Measurements from ENCODE around the gene MARK4.
"Not testable (repeated sequence)": the region's sequence is repeated elsewhere in the genome, so short reads cannot be mapped to it uniquely, and the experiment has no call there.

MARK4 gene

DNA sequence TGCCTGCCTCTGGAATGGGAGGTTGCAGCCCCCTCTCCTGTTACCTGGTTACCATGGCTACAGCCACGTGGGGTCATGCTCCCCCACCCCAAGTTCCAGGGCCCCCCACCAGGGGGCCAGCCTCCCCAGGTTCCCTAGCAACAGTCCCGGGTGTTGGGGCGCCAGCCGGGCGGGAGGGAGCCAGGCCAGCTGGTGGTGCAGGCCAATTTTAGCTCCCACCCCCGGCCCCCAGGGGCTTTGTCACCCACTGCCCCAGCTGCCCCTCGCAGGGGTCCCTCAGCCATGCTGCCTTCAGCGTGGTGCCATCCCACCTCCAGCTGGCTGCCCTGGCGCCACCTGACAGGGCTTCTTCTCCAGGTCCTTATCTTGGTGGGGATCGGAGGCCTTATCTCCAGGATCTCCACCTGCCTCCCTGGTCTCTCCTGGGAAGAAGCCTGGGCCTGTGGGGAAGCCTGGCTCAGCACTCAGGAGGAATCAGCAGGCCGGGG, 3.0 kb downstream of the MARK4 start:
- peaks cover 35% of the 10 kb centered on the region for H3K36me3 ChIP-seq (ENCODE audit: control insufficient read depth, insufficient read depth, low read length)
- 88 to 95% methylated on average over 7 to 11 of the region's 11 CpGs for WGBS, 2 experiments (ENCODE audit: insufficient coverage in 2 of 2)
- peaks cover 12% of the 10 kb centered on the region for H3K4me1 ChIP-seq (ENCODE audit: control insufficient read depth, insufficient read depth, low read length, poor library complexity, severe bottlenecking)
- H3K27ac ChIP-seq (ENCODE audit: low read depth, low read length, severe bottlenecking): no peak overlapping the region
- no peak overlapping the region for H3K4me3 ChIP-seq (ENCODE audit: extremely low read depth, insufficient read depth, low read length, poor library complexity, severe bottlenecking)
- no peaks in the 10 kb centered on the region for H3K9me3 ChIP-seq (ENCODE audit: control insufficient read depth, low read length)

DNA sequence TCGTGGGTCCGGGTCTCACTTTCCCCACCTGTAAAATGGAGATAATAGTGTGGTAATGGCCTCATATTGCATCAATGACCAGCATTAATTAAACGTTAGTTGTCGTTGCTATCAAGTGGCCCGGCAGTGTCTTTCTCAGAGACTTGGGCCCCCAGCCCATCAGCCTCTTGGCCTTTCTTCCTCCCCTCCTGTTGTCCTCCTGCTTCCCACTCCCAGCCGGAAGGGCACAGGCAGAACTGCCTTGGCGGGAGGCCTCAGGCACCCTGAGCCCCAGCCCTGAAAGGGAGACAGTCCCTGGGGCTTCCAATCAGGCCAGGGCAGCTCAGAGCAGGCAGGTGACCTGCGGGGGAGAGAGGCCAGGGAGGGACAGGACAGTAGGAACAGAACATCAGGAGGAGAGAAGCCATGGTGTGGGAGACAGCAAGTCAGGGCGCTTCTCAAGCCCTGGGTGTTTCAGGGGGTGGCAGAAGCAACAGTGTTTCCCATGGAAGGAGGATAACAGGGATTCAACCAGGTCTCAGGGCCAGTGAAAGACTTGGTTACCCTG, 4.6 kb downstream of the MARK4 start:
- WGBS, 2 experiments (ENCODE audit: insufficient coverage in 2 of 2): 90 to 95% methylated on average over 2 to 9 of the region's 9 CpGs
- Histone ChIP-seq H3K36me3 (ENCODE audit: control insufficient read depth, insufficient read depth, low read length) (peaks cover 45% of the 10 kb centered on the region), H3K27ac (ENCODE audit: low read depth, low read length, severe bottlenecking) (no peak overlapping the region), H3K4me1 (ENCODE audit: control insufficient read depth, insufficient read depth, low read length, poor library complexity, severe bottlenecking) (peaks cover 12% of the 10 kb centered on the region), H3K4me3 (ENCODE audit: extremely low read depth, insufficient read depth, low read length, poor library complexity, severe bottlenecking) (no peak overlapping the region), H3K9me3 (ENCODE audit: control insufficient read depth, low read length) (no peaks in the 10 kb centered on the region)

DNA sequence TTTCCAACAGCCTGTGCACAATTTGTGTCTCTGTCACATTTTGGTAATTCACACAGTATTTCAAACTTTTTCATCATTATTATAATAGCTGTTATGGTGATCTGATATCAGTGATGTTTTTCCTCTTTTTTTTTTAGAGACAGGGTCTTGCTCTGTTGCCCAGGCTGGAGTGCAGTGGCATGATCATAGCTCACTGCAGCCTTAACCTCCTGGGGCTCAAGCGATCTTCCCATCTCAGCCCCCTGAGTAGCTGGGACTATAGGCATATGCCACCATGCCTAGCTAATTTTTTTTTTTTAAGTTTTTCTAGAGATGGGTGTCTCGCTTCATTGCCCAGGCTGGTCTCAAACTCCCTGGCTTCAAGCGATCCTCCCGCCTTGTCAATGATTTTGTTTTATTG, 5.8 kb downstream of the MARK4 start:
- WGBS, 2 experiments (ENCODE audit: insufficient coverage in 2 of 2): 100% methylated on average over 3 of the region's 4 CpGs; no CpG with 5 or more reads in 1 of the 2 experiments
- H3K36me3 ChIP-seq (ENCODE audit: control insufficient read depth, insufficient read depth, low read length): peaks cover 56% of the 10 kb centered on the region
- no peaks in the 10 kb centered on the region for H3K9me3 ChIP-seq (ENCODE audit: control insufficient read depth, low read length)
- peaks cover 12% of the 10 kb centered on the region for H3K4me1 ChIP-seq (ENCODE audit: control insufficient read depth, insufficient read depth, low read length, poor library complexity, severe bottlenecking)
- H3K4me3 ChIP-seq (ENCODE audit: extremely low read depth, insufficient read depth, low read length, poor library complexity, severe bottlenecking): no peak overlapping the region
- no peak overlapping the region for H3K27ac ChIP-seq (ENCODE audit: low read depth, low read length, severe bottlenecking)

DNA sequence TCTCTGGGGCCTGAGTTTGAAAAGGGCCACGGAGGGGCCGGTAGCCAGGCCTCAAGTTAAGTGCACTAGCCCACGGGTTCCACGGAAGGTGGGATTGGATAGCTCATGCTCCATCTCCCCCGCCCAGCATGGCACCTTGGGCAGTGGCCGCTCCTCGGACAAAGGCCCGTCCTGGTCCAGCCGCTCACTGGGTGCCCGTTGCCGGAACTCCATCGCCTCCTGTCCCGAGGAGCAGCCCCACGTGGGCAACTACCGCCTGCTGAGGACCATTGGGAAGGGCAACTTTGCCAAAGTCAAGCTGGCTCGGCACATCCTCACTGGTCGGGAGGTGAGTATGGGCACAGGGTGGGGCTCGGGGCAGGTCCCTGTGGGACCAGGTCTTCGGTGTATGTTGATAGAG, 7.8 kb downstream of the MARK4 start:
- Histone ChIP-seq H3K27ac (ENCODE audit: low read depth, low read length, severe bottlenecking) (no peak overlapping the region), H3K4me1 (ENCODE audit: control insufficient read depth, insufficient read depth, low read length, poor library complexity, severe bottlenecking) (no peaks in the 10 kb centered on the region), H3K36me3 (ENCODE audit: control insufficient read depth, insufficient read depth, low read length) (peaks cover 55% of the 10 kb centered on the region), H3K9me3 (ENCODE audit: control insufficient read depth, low read length) (no peaks in the 10 kb centered on the region), H3K4me3 (ENCODE audit: extremely low read depth, insufficient read depth, low read length, poor library complexity, severe bottlenecking) (no peak overlapping the region)
- WGBS, 2 experiments (ENCODE audit: insufficient coverage in 2 of 2): 91 to 96% methylated on average over 15 to 18 of the region's 19 CpGs

DNA sequence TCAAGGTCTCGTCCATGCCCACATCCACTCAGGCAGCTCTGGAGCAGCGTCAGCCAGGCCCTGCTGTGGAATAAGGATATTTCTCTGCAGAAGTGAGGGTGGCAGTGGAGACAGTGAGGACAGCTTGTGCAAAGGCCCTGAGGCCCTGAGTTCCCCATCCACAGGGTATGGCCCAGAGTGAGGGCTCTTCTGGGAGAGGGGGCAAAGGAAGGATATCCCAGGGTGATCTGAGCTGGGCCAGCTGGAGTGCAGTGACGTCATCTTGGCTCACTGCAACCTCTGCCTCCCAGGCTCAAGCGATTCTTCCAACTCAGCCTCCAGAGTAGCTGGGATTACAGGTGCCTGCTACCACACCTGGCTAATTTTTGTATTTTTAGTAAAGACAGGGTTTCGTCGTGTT, 11.5 kb downstream of the MARK4 start:
- WGBS, 2 experiments (ENCODE audit: insufficient coverage in 2 of 2): 93 to 95% methylated on average over 4 to 6 of the region's 6 CpGs
- H3K4me1 ChIP-seq (ENCODE audit: control insufficient read depth, insufficient read depth, low read length, poor library complexity, severe bottlenecking): no peaks in the 10 kb centered on the region
- peaks cover 62% of the 10 kb centered on the region for H3K36me3 ChIP-seq (ENCODE audit: control insufficient read depth, insufficient read depth, low read length)
- H3K4me3 ChIP-seq (ENCODE audit: extremely low read depth, insufficient read depth, low read length, poor library complexity, severe bottlenecking): no peak overlapping the region
- no peaks in the 10 kb centered on the region for H3K9me3 ChIP-seq (ENCODE audit: control insufficient read depth, low read length)
- H3K27ac ChIP-seq (ENCODE audit: low read depth, low read length, severe bottlenecking): no peak overlapping the region

DNA sequence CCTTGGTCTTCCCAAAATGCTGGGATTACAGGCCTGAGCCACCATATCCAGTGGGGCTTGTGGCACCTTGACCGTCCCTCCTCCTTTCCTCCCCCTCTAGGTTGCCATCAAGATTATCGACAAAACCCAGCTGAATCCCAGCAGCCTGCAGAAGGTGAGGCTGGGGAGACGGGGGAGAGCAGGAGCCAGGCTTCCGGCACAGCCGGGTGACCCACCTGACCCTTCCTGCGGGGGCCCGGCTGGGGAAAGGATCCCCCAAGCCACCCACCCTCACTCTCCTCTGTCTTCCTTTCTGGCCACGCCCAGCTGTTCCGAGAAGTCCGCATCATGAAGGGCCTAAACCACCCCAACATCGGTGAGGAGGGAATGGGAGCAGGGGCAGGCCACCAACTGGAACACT, 11.9 kb downstream of the MARK4 start:
- no peaks in the 10 kb centered on the region for H3K4me1 ChIP-seq (ENCODE audit: control insufficient read depth, insufficient read depth, low read length, poor library complexity, severe bottlenecking)
- no peaks in the 10 kb centered on the region for H3K9me3 ChIP-seq (ENCODE audit: control insufficient read depth, low read length)
- 94 to 100% methylated on average over 5 to 7 of the region's 11 CpGs for WGBS, 2 experiments (ENCODE audit: insufficient coverage in 2 of 2)
- no peak overlapping the region for H3K4me3 ChIP-seq (ENCODE audit: extremely low read depth, insufficient read depth, low read length, poor library complexity, severe bottlenecking)
- H3K36me3 ChIP-seq (ENCODE audit: control insufficient read depth, insufficient read depth, low read length): peaks cover 67% of the 10 kb centered on the region
- H3K27ac ChIP-seq (ENCODE audit: low read depth, low read length, severe bottlenecking): no peak overlapping the region

DNA sequence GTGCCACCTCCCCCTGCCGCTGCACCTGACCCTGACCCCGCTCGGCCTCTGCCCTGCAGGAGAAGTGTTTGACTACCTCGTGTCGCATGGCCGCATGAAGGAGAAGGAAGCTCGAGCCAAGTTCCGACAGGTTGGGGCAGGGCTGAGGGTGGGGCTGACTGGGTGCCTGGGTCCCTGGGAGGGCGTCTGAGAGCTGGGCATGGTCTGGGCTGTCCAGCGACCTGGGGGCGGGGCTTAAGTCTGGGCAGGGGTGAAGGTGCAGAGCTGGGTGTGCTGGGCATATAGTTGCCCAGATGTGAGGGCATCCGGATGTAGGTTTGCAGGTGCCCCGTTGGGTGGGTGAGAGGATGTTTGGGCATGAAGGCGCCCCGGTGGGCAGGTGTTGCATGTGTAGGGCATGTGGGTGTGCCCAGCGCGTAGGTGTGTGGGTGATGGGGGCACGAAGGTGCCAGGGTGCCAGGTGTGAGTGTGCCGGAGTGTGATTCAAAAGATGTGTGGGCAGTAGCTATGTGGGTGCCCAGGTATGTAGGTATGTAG, 13.8 kb downstream of the MARK4 start:
- peaks cover 72% of the 10 kb centered on the region for H3K36me3 ChIP-seq (ENCODE audit: control insufficient read depth, insufficient read depth, low read length)
- no peaks in the 10 kb centered on the region for H3K4me1 ChIP-seq (ENCODE audit: control insufficient read depth, insufficient read depth, low read length, poor library complexity, severe bottlenecking)
- no peak overlapping the region for H3K27ac ChIP-seq (ENCODE audit: low read depth, low read length, severe bottlenecking)
- H3K4me3 ChIP-seq (ENCODE audit: extremely low read depth, insufficient read depth, low read length, poor library complexity, severe bottlenecking): no peak overlapping the region
- WGBS, 2 experiments (ENCODE audit: insufficient coverage in 2 of 2): 97 to 99% methylated on average over 10 to 18 of the region's 19 CpGs
- H3K9me3 ChIP-seq (ENCODE audit: control insufficient read depth, low read length): no peaks in the 10 kb centered on the region

DNA sequence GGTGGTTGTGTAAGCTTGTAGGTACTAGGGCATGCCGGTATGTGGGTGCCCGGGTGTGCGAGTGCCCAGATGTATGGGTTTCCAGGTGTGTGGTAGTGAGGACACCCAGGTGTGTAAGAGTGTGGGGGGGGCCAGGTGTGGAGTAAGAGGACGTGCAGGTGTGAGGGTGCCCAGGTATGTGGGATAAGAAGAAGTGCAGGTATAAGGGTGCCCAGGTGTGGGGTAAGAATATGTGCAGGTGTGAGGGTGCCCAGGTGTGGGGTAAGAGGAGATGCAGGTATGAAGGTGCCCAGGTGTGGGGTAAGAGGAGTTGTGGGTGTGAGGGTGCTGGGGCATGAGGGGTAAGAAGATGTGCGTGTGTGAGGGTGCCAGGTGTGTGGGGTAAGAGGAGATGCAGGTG, 14.3 kb downstream of the MARK4 start:
- no peaks in the 10 kb centered on the region for H3K9me3 ChIP-seq (ENCODE audit: control insufficient read depth, low read length)
- peaks cover 75% of the 10 kb centered on the region for H3K36me3 ChIP-seq (ENCODE audit: control insufficient read depth, insufficient read depth, low read length)
- no peaks in the 10 kb centered on the region for H3K4me1 ChIP-seq (ENCODE audit: control insufficient read depth, insufficient read depth, low read length, poor library complexity, severe bottlenecking)
- H3K4me3 ChIP-seq (ENCODE audit: extremely low read depth, insufficient read depth, low read length, poor library complexity, severe bottlenecking): no peak overlapping the region
- 95 to 100% methylated on average over 4 to 5 of the region's 5 CpGs for WGBS, 2 experiments (ENCODE audit: insufficient coverage in 2 of 2)
- no peak overlapping the region for H3K27ac ChIP-seq (ENCODE audit: low read depth, low read length, severe bottlenecking)

DNA sequence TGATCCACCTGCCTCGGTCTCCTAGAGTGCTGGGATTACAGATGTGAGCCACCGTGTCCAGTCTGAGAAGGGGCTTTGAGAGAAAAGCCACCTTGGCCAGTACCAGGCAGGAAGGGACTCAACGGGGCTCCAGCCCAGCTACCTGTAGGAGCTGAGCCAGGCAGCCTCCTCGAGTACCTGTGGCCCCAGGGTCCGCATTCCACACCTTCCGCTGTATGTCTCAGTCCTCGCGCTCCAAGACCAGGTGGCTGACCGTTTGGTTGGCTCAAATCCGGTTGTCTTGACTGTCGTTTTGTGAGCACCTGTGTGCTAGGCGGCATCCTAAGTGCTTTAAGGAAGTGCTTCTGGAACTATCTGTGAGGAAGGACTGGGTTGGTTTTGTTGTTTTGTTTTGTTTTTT, 16.2 kb downstream of the MARK4 start:
- WGBS, 2 experiments (ENCODE audit: insufficient coverage in 2 of 2): 95 to 96% methylated on average over 8 to 12 of the region's 12 CpGs
- peaks cover under 1% of the 10 kb centered on the region for H3K4me1 ChIP-seq (ENCODE audit: control insufficient read depth, insufficient read depth, low read length, poor library complexity, severe bottlenecking)
- H3K4me3 ChIP-seq (ENCODE audit: extremely low read depth, insufficient read depth, low read length, poor library complexity, severe bottlenecking): no peak overlapping the region
- no peak overlapping the region for H3K27ac ChIP-seq (ENCODE audit: low read depth, low read length, severe bottlenecking)
- peaks cover 80% of the 10 kb centered on the region for H3K36me3 ChIP-seq (ENCODE audit: control insufficient read depth, insufficient read depth, low read length)
- no peaks in the 10 kb centered on the region for H3K9me3 ChIP-seq (ENCODE audit: control insufficient read depth, low read length)

DNA sequence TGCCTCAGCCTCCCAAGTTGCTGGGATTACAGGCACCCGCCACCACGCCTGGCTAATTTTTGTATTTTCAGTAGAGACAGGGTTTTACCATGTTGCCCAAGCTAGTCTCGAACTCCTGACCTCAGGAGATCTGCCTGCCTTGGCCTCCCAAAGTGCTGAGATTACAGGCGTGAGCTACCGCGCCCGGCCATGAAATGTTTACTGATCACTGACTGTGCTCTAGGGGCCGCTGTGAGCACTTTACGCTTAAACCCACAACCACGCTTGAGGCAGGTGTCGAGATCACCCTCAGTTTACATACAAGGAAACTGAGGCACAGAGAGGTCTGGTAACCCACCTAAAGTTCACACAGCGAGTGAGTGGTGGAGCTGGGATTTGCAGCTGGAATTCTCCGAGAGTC, 18.9 kb downstream of the MARK4 start:
- not testable (repeated sequence) for H3K9me3 ChIP-seq (ENCODE audit: control insufficient read depth, low read length); H3K27ac ChIP-seq (ENCODE audit: low read depth, low read length, severe bottlenecking); H3K4me3 ChIP-seq (ENCODE audit: extremely low read depth, insufficient read depth, low read length, poor library complexity, severe bottlenecking); H3K4me1 ChIP-seq (ENCODE audit: control insufficient read depth, insufficient read depth, low read length, poor library complexity, severe bottlenecking)
- H3K36me3 ChIP-seq (ENCODE audit: control insufficient read depth, insufficient read depth, low read length): peaks cover 90% of the 10 kb centered on the region
- WGBS, 2 experiments (ENCODE audit: insufficient coverage in 2 of 2): 87 to 89% methylated on average over 13 of the region's 13 CpGs

DNA sequence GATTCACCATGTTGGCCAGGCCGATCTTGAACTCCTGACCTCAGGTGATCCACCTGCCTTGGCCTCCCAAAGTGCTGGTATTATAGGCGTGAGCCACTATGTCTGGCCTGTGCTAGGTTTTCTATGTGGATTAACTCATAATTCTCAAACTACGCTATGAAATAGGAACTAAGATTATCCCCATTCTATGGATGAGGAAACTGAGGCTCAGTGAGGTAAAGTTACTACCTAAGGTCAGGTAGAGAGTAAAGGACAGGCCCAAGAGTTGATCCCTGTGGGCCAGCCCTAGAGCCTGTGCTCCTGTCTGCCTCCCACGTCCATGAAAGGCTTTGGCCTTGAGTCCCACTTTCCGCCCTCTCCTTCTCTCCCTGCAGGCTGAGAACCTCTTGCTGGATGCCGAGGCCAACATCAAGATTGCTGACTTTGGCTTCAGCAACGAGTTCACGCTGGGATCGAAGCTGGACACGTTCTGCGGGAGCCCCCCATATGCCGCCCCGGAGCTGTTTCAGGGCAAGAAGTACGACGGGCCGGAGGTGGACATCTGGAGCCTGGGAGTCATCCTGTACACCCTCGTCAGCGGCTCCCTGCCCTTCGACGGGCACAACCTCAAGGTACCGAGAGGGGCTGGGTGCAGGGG, 20.1 kb downstream of the MARK4 start:
- peaks cover 90% of the 10 kb centered on the region for H3K36me3 ChIP-seq (ENCODE audit: control insufficient read depth, insufficient read depth, low read length)
- H3K4me3 ChIP-seq (ENCODE audit: extremely low read depth, insufficient read depth, low read length, poor library complexity, severe bottlenecking): no peak overlapping the region
- no peaks in the 10 kb centered on the region for H3K9me3 ChIP-seq (ENCODE audit: control insufficient read depth, low read length)
- H3K27ac ChIP-seq (ENCODE audit: low read depth, low read length, severe bottlenecking): no peak overlapping the region
- 93 to 95% methylated on average over 15 to 17 of the region's 21 CpGs for WGBS, 2 experiments (ENCODE audit: insufficient coverage in 2 of 2)
- H3K4me1 ChIP-seq (ENCODE audit: control insufficient read depth, insufficient read depth, low read length, poor library complexity, severe bottlenecking): peaks cover 3% of the 10 kb centered on the region
